IMR-90 (cell line): Measurements from ENCODE around the gene VPS37C. TPM values are rescaled to one million over a fixed set of nuclear protein-coding genes. Genes with fewer than 3 reads are reported as not detected.

Source experiments
- ATAC-seq: fragments of 200-7000 bp; cut with Tn5 transposase; 2 replicates; pipeline ENCODE4 v1.9.1; 2020; ENCODE audit warnings: low read depth, mild to moderate bottlenecking, moderate library complexity
- BruUV-seq: library from RNA; stranded (reverse); fragments of 400-500 nt; replicated peaks from 2 replicates; lab custom pipeline; 2021; lab: Mats Ljungman, UMichigan
- CTCF ChIA-PET: fragments of 300-600 bp; formaldehyde crosslinking; extraction: SDS; loops from one replicate; lab custom pipeline; 2021; ENCODE audit warnings: antibody characterized with exemption; lab: Yijun Ruan, JAX
- POLR2A ChIA-PET: fragments of 300-600 bp; sonication (Branson Sonifier 250); formaldehyde crosslinking; loops from one replicate; lab custom pipeline; 2022; ENCODE audit warnings: antibody characterized with exemption; ENCODE audit not compliant: unreplicated experiment; lab: Charles Lee
- DNase-seq: peaks from one replicate; pipeline ENCODE4 v3.0.0; 2013
- H2AFZ ChIP-seq: replicated peaks from 2 replicates; pipeline ENCODE3; 2013; ENCODE audit warnings: low read length, mild to moderate bottlenecking; ENCODE audit not compliant: poor library complexity
- H2AK5ac ChIP-seq: 2 replicates; pipeline ENCODE4 v1.6.1; 2013; ENCODE audit warnings: low read depth, low read length, inconsistent platforms
- H2AK9ac ChIP-seq: replicated peaks from 2 replicates; pipeline ENCODE3; 2013; ENCODE audit warnings: mild to moderate bottlenecking, low read depth, low read length, moderate library complexity; ENCODE audit not compliant: poor library complexity
- H2BK120ac ChIP-seq: 2 replicates; pipeline ENCODE4 v1.6.1; 2013; ENCODE audit warnings: low read depth, low read length, inconsistent platforms
- H2BK15ac ChIP-seq: 3 replicates; pipeline ENCODE4 v1.6.1; 2013; ENCODE audit warnings: low read depth, low read length, inconsistent platforms
- H2BK20ac ChIP-seq: 2 replicates; pipeline ENCODE4 v1.6.1; 2013; ENCODE audit warnings: low read depth, mild to moderate bottlenecking, inconsistent platforms, low read length, moderate library complexity
- H2BK5ac ChIP-seq: 2 replicates; pipeline ENCODE4 v1.6.1; 2013; ENCODE audit warnings: mild to moderate bottlenecking, low read depth, low read length, inconsistent platforms; ENCODE audit not compliant: poor library complexity, severe bottlenecking
- H3K14ac ChIP-seq: replicated peaks from 2 replicates; pipeline ENCODE4 v1.6.1; 2013; ENCODE audit warnings: low read depth, low read length, inconsistent platforms
- H3K18ac ChIP-seq: 2 replicates; pipeline ENCODE4 v1.6.1; 2013; ENCODE audit warnings: low read depth, low read length, control low read depth
- H3K23ac ChIP-seq: 2 replicates; pipeline ENCODE4 v1.6.1; 2013; ENCODE audit warnings: low read depth, low read length, inconsistent platforms
- H3K27ac ChIP-seq: 2 replicates; pipeline ENCODE4 v1.5.1; 2013; ENCODE audit warnings: mild to moderate bottlenecking, control low read depth, low read length; ENCODE audit not compliant: insufficient read depth
- H3K27me3 ChIP-seq: 2 replicates; pipeline ENCODE4 v1.6.1; 2013; ENCODE audit warnings: low read length; ENCODE audit not compliant: control insufficient read depth, insufficient read depth
- H3K36me3 ChIP-seq: 2 replicates; pipeline ENCODE4 v1.6.1; 2013; ENCODE audit warnings: low read length, mixed read lengths; ENCODE audit not compliant: control insufficient read depth, insufficient read depth
- H3K4ac ChIP-seq: 2 replicates; pipeline ENCODE4 v1.6.1; 2013; ENCODE audit warnings: low read depth, low read length, inconsistent platforms
- H3K4me1 ChIP-seq: 2 replicates; pipeline ENCODE4 v1.6.1; 2013; ENCODE audit warnings: low read length, mixed read lengths; ENCODE audit not compliant: control insufficient read depth, insufficient read depth
- H3K4me2 ChIP-seq: 2 replicates; pipeline ENCODE4 v1.6.1; 2013; ENCODE audit warnings: low read depth, mild to moderate bottlenecking, control low read depth, low read length, moderate library complexity
- H3K4me3 ChIP-seq: 2 replicates; pipeline ENCODE4 v1.5.1; 2013; ENCODE audit warnings: low read depth, mild to moderate bottlenecking, control low read depth, low read length, moderate library complexity; ENCODE audit not compliant: insufficient read depth
- H3K56ac ChIP-seq: 2 replicates; pipeline ENCODE4 v1.6.1; 2013; ENCODE audit warnings: low read length, inconsistent platforms; ENCODE audit not compliant: insufficient read depth; ENCODE audit errors: extremely low read depth
- H3K79me1 ChIP-seq, 2 experiments: 2 replicates each; pipeline ENCODE4 v1.6.1; 2013; ENCODE audit warnings: low read length in 2 of 2, inconsistent platforms in 1 of 2, low read depth in 1 of 2
- H3K9ac ChIP-seq: 2 replicates; pipeline ENCODE4 v1.6.1; 2013; ENCODE audit warnings: low read depth, low read length, control low read depth
- H3K9me1 ChIP-seq: 2 replicates; pipeline ENCODE4 v1.6.1; 2013; ENCODE audit warnings: low read length, inconsistent platforms; ENCODE audit not compliant: insufficient read depth
- H3K9me3 ChIP-seq: 2 replicates; pipeline ENCODE4 v1.6.1; 2013; ENCODE audit warnings: low read length; ENCODE audit not compliant: control insufficient read depth, insufficient read depth
- H4K20me1 ChIP-seq: 2 replicates; pipeline ENCODE4 v1.6.1; 2013; ENCODE audit warnings: low read length, inconsistent platforms; ENCODE audit not compliant: insufficient read depth
- H4K5ac ChIP-seq: 2 replicates; pipeline ENCODE4 v1.6.1; 2013; ENCODE audit warnings: mild to moderate bottlenecking, low read depth, low read length, control low read depth
- H4K8ac ChIP-seq, 2 experiments: 2 replicates each; pipeline ENCODE4 v1.6.1; 2013; ENCODE audit warnings: low read depth in 2 of 2, low read length in 2 of 2, control low read depth in 1 of 2, inconsistent platforms in 1 of 2
- H4K91ac ChIP-seq: 2 replicates; pipeline ENCODE4 v1.6.1; 2013; ENCODE audit warnings: low read depth, low read length, inconsistent platforms; ENCODE audit not compliant: insufficient read depth
- BHLHE40 ChIP-seq: fragments of 150-350 bp; IDR thresholded peaks from 2 replicates; pipeline ENCODE4 v1.6.1; 2016; ENCODE audit warnings: mild to moderate bottlenecking, low read depth, low read length
- CEBPB ChIP-seq: IDR thresholded peaks from 2 replicates; pipeline ENCODE4 v1.6.1; 2012; ENCODE audit warnings: low read depth, low read length, improper control_type of control experiment
- CHD1 ChIP-seq: IDR thresholded peaks from 2 replicates; pipeline ENCODE4 v1.6.1; 2012; ENCODE audit warnings: low read depth, low read length, improper control_type of control experiment
- FOS ChIP-seq: fragments of 150-350 bp; IDR thresholded peaks from 2 replicates; pipeline ENCODE4 v1.6.1; 2016; ENCODE audit warnings: low read depth, low read length
- MAFK ChIP-seq: IDR thresholded peaks from 2 replicates; pipeline ENCODE4 v1.6.1; 2012; ENCODE audit warnings: low read depth, low read length, improper control_type of control experiment
- MAZ ChIP-seq: IDR thresholded peaks from 2 replicates; pipeline ENCODE4 v1.6.1; 2012; ENCODE audit warnings: low read depth, mild to moderate bottlenecking, low read length, improper control_type of control experiment, moderate library complexity, borderline replicate concordance
- MXI1 ChIP-seq: IDR thresholded peaks from 2 replicates; pipeline ENCODE4 v1.6.1; 2012; ENCODE audit warnings: low read depth, mild to moderate bottlenecking, low read length, moderate library complexity, borderline replicate concordance
- POLR2A ChIP-seq: IDR thresholded peaks from 2 replicates; pipeline ENCODE4 v1.6.1; 2012; ENCODE audit warnings: mild to moderate bottlenecking, low read depth, low read length
- RAD21 ChIP-seq: IDR thresholded peaks from 2 replicates; pipeline ENCODE4 v1.6.1; 2012; ENCODE audit warnings: low read length, improper control_type of control experiment
- RCOR1 ChIP-seq: IDR thresholded peaks from 2 replicates; pipeline ENCODE4 v1.6.1; 2012; ENCODE audit warnings: mild to moderate bottlenecking, low read length, improper control_type of control experiment; ENCODE audit not compliant: insufficient replicate concordance
- RFX5 ChIP-seq: IDR thresholded peaks from 2 replicates; pipeline ENCODE4 v1.8.0; 2012; ENCODE audit warnings: low read depth, mild to moderate bottlenecking, low read length, moderate library complexity
- SMC3 ChIP-seq: fragments of 150-350 bp; IDR thresholded peaks from 2 replicates; pipeline ENCODE4 v1.6.1; 2016; ENCODE audit warnings: low read depth, mild to moderate bottlenecking, antibody characterized with exemption, low read length, moderate library complexity
- USF2 ChIP-seq: fragments of 150-350 bp; IDR thresholded peaks from 2 replicates; pipeline ENCODE4 v1.6.1; 2017; ENCODE audit warnings: mild to moderate bottlenecking, antibody characterized with exemption, low read length, low read depth
- WGBS, 2 experiments: methylation state at CpG; one replicate each; pipeline versions ENCODE4 v1.1.5 to v1.1.7; 2013; ENCODE audit warnings: missing lambda C conversion rate in 2 of 2; ENCODE audit not compliant: insufficient read length in 1 of 2; ENCODE audit errors: extremely low coverage in 2 of 2; 5-methylcytosine and 5-hydroxymethylcytosine counted together
- dilution Hi-C: fragments of 300-500 bp; cut with HindIII; formaldehyde crosslinking; loops from one replicate; pipeline ENCODE4 v1.14.3; 2018; ENCODE audit warnings: low sequenced_read_pairs; ENCODE audit not compliant: unreplicated experiment
- in situ Hi-C: fragments of 300-500 bp; cut with MboI; formaldehyde crosslinking; loops from 3 replicates; pipeline ENCODE4 v1.14.3; 2019; ENCODE audit warnings: low sequenced_read_pairs, inconsistent platforms, mixed read lengths
- intact Hi-C: fragments of 100-400 bp; cut with micrococcal nuclease; formaldehyde crosslinking; loops from 2 replicates; pipeline ENCODE4 v1.10.0; 2022
- polyA plus RNA-seq, 3 experiments: library from polyadenylated mRNA; depleted of rRNA; stranded (reverse); fragments of >200 nt; gene quantifications; 2 replicates each; pipeline ENCODE4 v1.2.3, GENCODE V29; 2012; ENCODE audit warnings: low replicate concordance in 1 of 3
- total RNA-seq: library from RNA; depleted of rRNA; stranded (reverse); fragments of >200 nt; gene quantifications from 2 replicates; pipeline ENCODE4 v1.2.3, GENCODE V29; 2012
- TF ChIP-seq, protein P1 (sequence below): fragments of 150-350 bp; IDR thresholded peaks from 2 replicates; pipeline ENCODE4 v1.6.1; 2016; ENCODE audit warnings: low read depth, mild to moderate bottlenecking, low read length, moderate library complexity, borderline replicate concordance
- TF ChIP-seq, protein P2 (sequence below): conservative IDR thresholded peaks from 2 replicates; pipeline ENCODE4 v1.5.1; 2012; ENCODE audit warnings: mild to moderate bottlenecking, low read depth, low read length, improper control_type of control experiment

VPS37C gene
- total and polyA plus RNA-seq, 2 of the 4 experiments (the other 2 are of a cell fraction) = 3.2 to 13.2 TPM

- Histone ChIP-seq H2AK5ac (no peak overlapping the region), H3K4me1 (no peaks in the 10 kb centered on the region), H3K9me1 (no peaks in the 10 kb centered on the region), H3K36me3 (no peaks in the 10 kb centered on the region), H4K20me1 (no peaks in the 10 kb centered on the region), H3K79me1 (no peaks in the 10 kb centered on the region), H3K56ac (no peak overlapping the region), H2AK9ac (no peak overlapping the region), H3K4ac (no peak overlapping the region), H3K9ac (no peak overlapping the region), H3K27me3 (peaks cover 30% of the 10 kb centered on the region), H2BK15ac (no peak overlapping the region), H2AFZ (no peak overlapping the region), H2BK120ac (no peak overlapping the region), H3K23ac (no peak overlapping the region), H4K91ac (no peak overlapping the region), H3K27ac (no peak overlapping the region), H3K18ac (no peak overlapping the region), H2BK20ac (no peak overlapping the region), H3K4me2 (no peak overlapping the region), H3K9me3 (no peaks in the 10 kb centered on the region), H3K14ac (no peak overlapping the region), H2BK5ac (no peak overlapping the region), H3K4me3 (no peak overlapping the region), H4K8ac (no peak overlapping the region), H4K5ac (no peak overlapping the region)
- in situ Hi-C loops = no loop called here
- no TSS peak for BruUV-seq
- WGBS, 2 experiments = 100% methylated on average over 1 of the region's 3 CpGs; no CpG with 5 or more reads in 1 of the 2 experiments
- intact Hi-C loops = no loop called here
- CTCF ChIA-PET = no interaction called here
- dilution Hi-C loops = no loop called here
- ATAC-seq (no peak), DNase-seq (no peak)
- TF ChIP-seq MXI1 (no peak), CEBPB (no peak), MAZ (no peak), BHLHE40 (no peak), RAD21 (no peak), RCOR1 (no peak), MAFK (no peak), RFX5 (no peak), CHD1 (no peak), USF2 (no peak), POLR2A (no peak), SMC3 (no peak), FOS (no peak)
- TF ChIP-seq, protein P1, sequence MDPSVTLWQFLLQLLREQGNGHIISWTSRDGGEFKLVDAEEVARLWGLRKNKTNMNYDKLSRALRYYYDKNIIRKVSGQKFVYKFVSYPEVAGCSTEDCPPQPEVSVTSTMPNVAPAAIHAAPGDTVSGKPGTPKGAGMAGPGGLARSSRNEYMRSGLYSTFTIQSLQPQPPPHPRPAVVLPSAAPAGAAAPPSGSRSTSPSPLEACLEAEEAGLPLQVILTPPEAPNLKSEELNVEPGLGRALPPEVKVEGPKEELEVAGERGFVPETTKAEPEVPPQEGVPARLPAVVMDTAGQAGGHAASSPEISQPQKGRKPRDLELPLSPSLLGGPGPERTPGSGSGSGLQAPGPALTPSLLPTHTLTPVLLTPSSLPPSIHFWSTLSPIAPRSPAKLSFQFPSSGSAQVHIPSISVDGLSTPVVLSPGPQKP = no peak
- TF ChIP-seq, protein P2, sequence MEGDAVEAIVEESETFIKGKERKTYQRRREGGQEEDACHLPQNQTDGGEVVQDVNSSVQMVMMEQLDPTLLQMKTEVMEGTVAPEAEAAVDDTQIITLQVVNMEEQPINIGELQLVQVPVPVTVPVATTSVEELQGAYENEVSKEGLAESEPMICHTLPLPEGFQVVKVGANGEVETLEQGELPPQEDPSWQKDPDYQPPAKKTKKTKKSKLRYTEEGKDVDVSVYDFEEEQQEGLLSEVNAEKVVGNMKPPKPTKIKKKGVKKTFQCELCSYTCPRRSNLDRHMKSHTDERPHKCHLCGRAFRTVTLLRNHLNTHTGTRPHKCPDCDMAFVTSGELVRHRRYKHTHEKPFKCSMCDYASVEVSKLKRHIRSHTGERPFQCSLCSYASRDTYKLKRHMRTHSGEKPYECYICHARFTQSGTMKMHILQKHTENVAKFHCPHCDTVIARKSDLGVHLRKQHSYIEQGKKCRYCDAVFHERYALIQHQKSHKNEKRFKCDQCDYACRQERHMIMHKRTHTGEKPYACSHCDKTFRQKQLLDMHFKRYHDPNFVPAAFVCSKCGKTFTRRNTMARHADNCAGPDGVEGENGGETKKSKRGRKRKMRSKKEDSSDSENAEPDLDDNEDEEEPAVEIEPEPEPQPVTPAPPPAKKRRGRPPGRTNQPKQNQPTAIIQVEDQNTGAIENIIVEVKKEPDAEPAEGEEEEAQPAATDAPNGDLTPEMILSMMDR = no peak
- POLR2A ChIA-PET = no interaction called here
Measured at GRCh38 chr11:61107888-61108287, 53.3 kb downstream of the VPS37C start.
